Motor neuron (in vitro differentiated cells): ENCODE data around the gene NUDC. TPM values are rescaled to one million over a fixed set of nuclear protein-coding genes. Genes with fewer than 3 reads are reported as not detected.
A peak's percentile ranks its signal among the peaks of the same experiment; 100 is the strongest.
"Not testable (repeated sequence)": the region's sequence is repeated elsewhere in the genome, so short reads cannot be mapped to it uniquely, and the experiment has no call there.

Experiments used
- ATAC-seq, 8 experiments: fragments of 200-7000 bp; cut with Tn5 transposase; replicated peaks in 6 of 8; 2 replicates each; pipeline ENCODE4 v1.8.0; 2021; ENCODE audit warnings: mild to moderate bottlenecking in 8 of 8, moderate library complexity in 8 of 8
- H3K27ac ChIP-seq, 2 donors: fragments of 250-450 bp; sonication (Bioruptor Pico); 2 replicates each; pipeline ENCODE4 v1.9.0; 2021; ENCODE audit warnings: antibody characterized with exemption in 2 of 2, mild to moderate bottlenecking in 2 of 2, moderate library complexity in 1 of 2
- H3K4me1 ChIP-seq, 2 donors: fragments of 250-450 bp; sonication (Bioruptor Pico); replicated peaks in 1 of 2; 2 replicates each; pipeline ENCODE4 v1.6.1; 2021; ENCODE audit warnings: antibody characterized with exemption in 2 of 2, mild to moderate bottlenecking in 2 of 2, moderate library complexity in 1 of 2
- H3K4me3 ChIP-seq, 5 donors: fragments of 250-450 bp; sonication (Bioruptor Pico); 2 replicates each; pipeline ENCODE4 v1.9.0; 2021; ENCODE audit warnings: antibody characterized with exemption in 5 of 5, mild to moderate bottlenecking in 5 of 5, moderate library complexity in 4 of 5
- WGBS, 10 experiments: fragments of 450-650 bp; shearing (Covaris generic); methylation state at CpG; one replicate each; pipeline ENCODE4 v1.0.0; 2022; 5-methylcytosine and 5-hydroxymethylcytosine counted together
- in situ Hi-C, 9 experiments: fragments of 400-800 bp; cut with MboI; loops; one replicate each; pipeline ENCODE4 v1.15.0; 2021; ENCODE audit warnings: low sequenced_read_pairs in 9 of 9, low pct_unique_long_range_greater_than_20kb in 2 of 9; ENCODE audit not compliant: unreplicated experiment in 9 of 9
- total RNA-seq, 8 experiments: library from RNA; unstranded; fragments of 300-600 nt; gene quantifications; 2 replicates each; pipeline versions ENCODE4 v1.2.3 to v1.2.4, GENCODE V29; 2022

Gene NUDC
- 100 to 1,000 TPM in 2 of 8 experiments, 10 to 100 TPM in 6; 63.9 to 122 (median 79.8) TPM for total RNA-seq

GRCh38 chr1:26921540-26922430 lies at the start of gene NUDC:
Gene NUDC, plus strand, starts transcription at chr1:26921743. Its CDS starts 106 bp downstream, at chr1:26921849.
- Histone ChIP-seq H3K4me1 (peaks cover 11 to 12% of the 10 kb centered on the region in 2 donors), H3K4me3 (peak within 1 kb of the TSS; percentile 67 to 96 (median 76)), H3K27ac (peak within 1 kb of the TSS; percentile 68 to 90)
- 0 to 3% (median 0%) methylated on average over 2 to 34 of the region's 83 CpGs; no CpG with 5 or more reads in 5 of the 10 experiments for WGBS, 10 experiments
- in situ Hi-C loops = no loop called here
- ATAC-seq = peak; percentile 95 to 98 (median 96)

- H3K27ac ChIP-seq, H3K4me1 ChIP-seq, in situ Hi-C loops, ATAC-seq, H3K4me3 ChIP-seq: not testable (repeated sequence)
- WGBS, 10 experiments = 14 to 95% (median 67%) methylated on average over 1 to 2 of the region's 2 CpGs; no CpG with 5 or more reads in 3 of the 10 experiments
Measured at GRCh38 chr1:26873097-26873496, 48.4 kb upstream of the NUDC start.

GRCh38 chr1:26874896-26875295 lies 46.6 kb upstream of the NUDC start:
- no peak overlapping the region for H3K4me3 ChIP-seq
- no peak for ATAC-seq
- no peaks in the 10 kb centered on the region for H3K4me1 ChIP-seq
- no peak overlapping the region for H3K27ac ChIP-seq
- in situ Hi-C loops = no loop called here
- WGBS, 10 experiments = 55 to 86% (median 72%) methylated on average over 1 to 4 of the region's 4 CpGs; no CpG with 5 or more reads in 2 of the 10 experiments

- WGBS, 10 experiments = 0 to 100% (median 82%) methylated on average over 1 to 2 of the region's 2 CpGs; no CpG with 5 or more reads in 2 of the 10 experiments
- Histone ChIP-seq H3K4me3 (no peak overlapping the region), H3K27ac (no peak overlapping the region), H3K4me1 (no peaks in the 10 kb centered on the region)
- ATAC-seq = no peak
- in situ Hi-C loops = no loop called here
Measured at GRCh38 chr1:26877326-26877725, 44.2 kb upstream of the NUDC start.

DNA sequence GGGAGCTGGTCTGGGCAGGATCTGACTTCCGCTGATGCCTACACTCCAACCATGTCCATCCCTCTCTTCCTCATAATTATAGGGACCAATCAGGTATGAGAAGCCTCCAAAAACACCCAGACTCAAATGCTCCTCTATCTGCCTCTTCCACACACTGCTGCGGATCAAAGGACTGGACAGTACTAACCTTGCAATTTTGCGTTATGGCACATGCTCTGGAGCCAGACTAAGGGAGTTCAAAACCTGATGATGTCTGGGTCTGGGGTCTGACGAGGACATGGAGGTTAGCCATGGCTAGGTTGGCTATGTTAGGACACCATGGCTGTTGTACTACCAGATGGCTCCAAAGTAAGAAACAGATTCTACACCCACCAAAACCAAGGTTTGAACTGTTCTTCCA lies 41.8 kb upstream of the NUDC start:
- in situ Hi-C loops = no loop called here
- no peak overlapping the region for H3K4me3 ChIP-seq
- 83 to 100% (median 90%) methylated on average over 1 to 4 of the region's 4 CpGs; no CpG with 5 or more reads in 3 of the 10 experiments for WGBS, 10 experiments

DNA sequence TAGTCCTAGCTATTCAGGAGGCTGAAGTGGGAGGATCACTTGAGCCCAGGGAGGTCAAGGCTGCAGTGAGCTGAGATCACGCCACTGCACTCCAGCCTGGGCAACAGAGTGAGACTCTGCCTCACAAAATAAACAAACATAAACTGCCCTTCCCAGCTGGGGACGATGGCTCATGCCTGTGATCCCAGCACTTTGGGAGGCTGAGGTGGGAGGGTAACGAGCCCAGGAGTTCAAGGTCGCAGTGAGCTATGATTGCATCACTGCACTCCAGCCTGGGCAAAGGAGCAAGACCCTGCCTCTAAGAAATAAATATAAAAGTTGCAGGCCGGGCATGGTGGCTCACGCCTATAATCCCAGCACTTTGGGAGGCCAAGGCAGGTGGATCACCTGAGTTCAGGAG lies 39.9 kb upstream of the NUDC start:
- ATAC-seq, in situ Hi-C loops, H3K27ac ChIP-seq, H3K4me3 ChIP-seq, H3K4me1 ChIP-seq: not testable (repeated sequence)
- 60 to 100% (median 89%) methylated on average over 1 to 6 of the region's 6 CpGs; no CpG with 5 or more reads in 1 of the 10 experiments for WGBS, 10 experiments

More for the DNA sequence above, 41.8 kb upstream of the NUDC start:
- ATAC-seq = peak in 1 of 8 experiments; percentile 7
- Histone ChIP-seq H3K4me1 (no peaks in the 10 kb centered on the region), H3K27ac (no peak overlapping the region)

DNA sequence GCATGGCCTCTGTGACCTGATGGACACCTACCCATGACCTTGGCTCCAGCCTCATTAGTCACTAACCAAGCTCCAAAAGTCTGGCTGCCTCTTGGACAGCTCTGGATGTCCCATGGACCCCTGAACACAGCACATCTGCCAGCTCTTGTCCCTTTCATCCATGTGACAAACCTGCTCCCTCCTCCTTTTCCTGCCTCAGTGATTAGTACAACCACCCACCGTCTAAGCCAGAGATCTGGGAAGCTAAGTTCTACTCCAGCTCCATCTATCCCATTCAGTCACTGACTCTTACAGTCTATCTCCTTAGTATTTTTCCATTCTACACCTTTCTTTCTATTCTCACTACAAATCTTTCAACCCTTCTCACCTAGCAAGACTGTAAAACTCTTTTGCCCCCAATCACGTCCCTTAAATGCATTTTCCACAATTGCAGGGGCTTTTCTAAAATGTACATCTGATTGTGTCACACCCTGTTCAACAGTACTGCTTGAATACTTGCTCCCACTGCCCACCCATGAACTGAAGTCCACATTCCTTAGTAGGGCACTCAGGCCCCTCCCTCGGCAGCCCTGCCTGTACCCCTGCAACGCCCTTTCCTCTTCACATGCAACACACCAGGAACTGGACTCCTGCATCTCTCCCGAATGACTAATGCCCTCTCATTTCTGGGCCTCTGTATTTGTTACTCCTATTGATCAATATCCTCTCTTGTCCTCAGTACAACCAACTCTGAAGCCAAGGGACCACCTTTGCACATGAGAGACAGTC lies 38.7 kb upstream of the NUDC start:
- Histone ChIP-seq H3K4me3 (no peak overlapping the region), H3K4me1 (no peaks in the 10 kb centered on the region), H3K27ac (no peak overlapping the region)
- ATAC-seq = peak in 1 of 8 experiments; percentile 45
- 42 to 100% (median 89%) methylated on average over 2 to 5 of the region's 5 CpGs; no CpG with 5 or more reads in 1 of the 10 experiments for WGBS, 10 experiments
- in situ Hi-C loops = no loop called here

DNA sequence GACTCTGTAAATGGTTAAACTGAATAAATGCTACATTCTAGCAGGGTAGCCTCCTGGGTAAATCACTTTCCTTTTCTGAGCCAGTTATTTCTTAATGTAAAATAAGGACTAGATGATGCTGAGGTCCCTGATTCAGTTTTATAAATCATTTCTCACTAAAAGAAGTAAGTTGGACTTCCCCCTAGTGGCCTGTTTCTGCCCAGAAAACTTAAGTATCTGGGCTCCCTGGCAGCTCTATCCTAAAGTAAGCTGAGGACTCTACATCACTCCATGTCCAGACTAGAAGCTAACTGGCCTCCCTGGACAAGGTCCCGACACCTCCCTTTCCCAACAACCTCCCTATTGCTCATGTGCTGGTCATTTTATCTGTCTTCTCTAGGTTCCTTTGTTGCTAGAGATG lies 34.4 kb upstream of the NUDC start:
- in situ Hi-C loops = no loop called here
- ATAC-seq = no peak
- 71 to 100% (median 100%) methylated on average over 1 of the region's 1 CpG; no CpG with 5 or more reads in 5 of the 10 experiments for WGBS, 10 experiments
- H3K4me3 ChIP-seq = no peak overlapping the region
- H3K27ac ChIP-seq = no peak overlapping the region
- peaks cover 11 to 12% of the 10 kb centered on the region in 2 donors for H3K4me1 ChIP-seq

- Histone ChIP-seq H3K4me3 (no peak overlapping the region), H3K27ac (no peak overlapping the region), H3K4me1 (peaks cover 11 to 12% of the 10 kb centered on the region in 2 donors)
- in situ Hi-C loops = no loop called here
- no peak for ATAC-seq
- 57 to 100% (median 100%) methylated on average over 1 of the region's 1 CpG; no CpG with 5 or more reads in 5 of the 10 experiments for WGBS, 10 experiments
Measured at GRCh38 chr1:26888231-26888630, 33.3 kb upstream of the NUDC start.

- peak; percentile 92 to 96 (median 94) for ATAC-seq
- peaks cover 11 to 12% of the 10 kb centered on the region in 2 donors for H3K4me1 ChIP-seq
- H3K4me3 ChIP-seq = peak within 1 kb of the TSS; percentile 63 to 97 (median 84)
- H3K27ac ChIP-seq = peak within 1 kb of the TSS; percentile 67 to 88
- in situ Hi-C loops = no loop called here
- 0 to 13% (median 5%) methylated on average over 2 to 43 of the region's 89 CpGs; no CpG with 5 or more reads in 1 of the 10 experiments for WGBS, 10 experiments
Measured at GRCh38 chr1:26889551-26890466, 31.7 kb upstream of the NUDC start, which contains the start of gene GPN2. Gene GPN2, minus strand, starts transcription at chr1:26890283. Its CDS starts 187 bp downstream, at chr1:26890096.

GRCh38 chr1:26890467-26890796 lies 31.1 kb upstream of the NUDC start:
- Histone ChIP-seq H3K4me1 (peaks cover 11 to 12% of the 10 kb centered on the region in 2 donors), H3K4me3 (peak overlapping the region; percentile 63 to 97 (median 84)), H3K27ac (peak overlapping the region; percentile 67 to 88)
- peak; percentile 41 to 58 (median 51) for ATAC-seq
- in situ Hi-C loops = no loop called here
- WGBS, 10 experiments = 0 to 23% (median 7%) methylated on average over 3 to 10 of the region's 12 CpGs; no CpG with 5 or more reads in 5 of the 10 experiments

DNA sequence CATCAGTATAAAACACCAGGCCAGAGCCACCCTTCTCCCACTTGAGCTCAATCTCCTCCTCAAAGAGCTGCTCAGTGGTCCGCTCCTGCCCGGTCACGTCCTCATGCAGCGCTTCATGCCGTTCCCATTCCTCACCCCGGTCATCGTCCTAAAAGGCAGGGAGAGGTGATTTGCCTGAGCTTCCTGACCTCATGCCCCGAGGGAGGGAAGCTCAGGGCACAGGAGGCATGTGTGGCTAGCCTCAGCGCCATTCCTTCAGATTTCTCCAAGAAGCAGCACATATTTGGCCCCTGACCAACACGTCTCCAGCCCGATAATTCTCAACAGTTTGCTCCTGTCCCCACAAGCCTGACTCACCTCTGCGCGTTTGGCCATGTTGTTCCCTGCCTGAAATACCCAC lies 27.3 kb upstream of the NUDC start:
- no peak overlapping the region for H3K27ac ChIP-seq
- no peak overlapping the region for H3K4me3 ChIP-seq
- in situ Hi-C loops = no loop called here
- no peak for ATAC-seq
- WGBS, 10 experiments = 81 to 100% (median 93%) methylated on average over 1 to 13 of the region's 13 CpGs; no CpG with 5 or more reads in 1 of the 10 experiments
- peaks cover 11 to 12% of the 10 kb centered on the region in 2 donors for H3K4me1 ChIP-seq
